NCI-H446 treated with DMSO at 0.1 percent for 48 hours (cell line): Measurements from ENCODE around the gene SEC16A.
"Not testable (repeated sequence)": the region's sequence is repeated elsewhere in the genome, so short reads cannot be mapped to it uniquely, and the experiment has no call there.

Experiments
- DNase-seq: peaks from one replicate; lab custom pipeline; 2025; lab: John Stamatoyannopoulos, UW

Gene SEC16A

GRCh38 chr9:136419092-136419420 lies 63.8 kb downstream of the SEC16A start:
- DNase-seq, result no peak

DNA sequence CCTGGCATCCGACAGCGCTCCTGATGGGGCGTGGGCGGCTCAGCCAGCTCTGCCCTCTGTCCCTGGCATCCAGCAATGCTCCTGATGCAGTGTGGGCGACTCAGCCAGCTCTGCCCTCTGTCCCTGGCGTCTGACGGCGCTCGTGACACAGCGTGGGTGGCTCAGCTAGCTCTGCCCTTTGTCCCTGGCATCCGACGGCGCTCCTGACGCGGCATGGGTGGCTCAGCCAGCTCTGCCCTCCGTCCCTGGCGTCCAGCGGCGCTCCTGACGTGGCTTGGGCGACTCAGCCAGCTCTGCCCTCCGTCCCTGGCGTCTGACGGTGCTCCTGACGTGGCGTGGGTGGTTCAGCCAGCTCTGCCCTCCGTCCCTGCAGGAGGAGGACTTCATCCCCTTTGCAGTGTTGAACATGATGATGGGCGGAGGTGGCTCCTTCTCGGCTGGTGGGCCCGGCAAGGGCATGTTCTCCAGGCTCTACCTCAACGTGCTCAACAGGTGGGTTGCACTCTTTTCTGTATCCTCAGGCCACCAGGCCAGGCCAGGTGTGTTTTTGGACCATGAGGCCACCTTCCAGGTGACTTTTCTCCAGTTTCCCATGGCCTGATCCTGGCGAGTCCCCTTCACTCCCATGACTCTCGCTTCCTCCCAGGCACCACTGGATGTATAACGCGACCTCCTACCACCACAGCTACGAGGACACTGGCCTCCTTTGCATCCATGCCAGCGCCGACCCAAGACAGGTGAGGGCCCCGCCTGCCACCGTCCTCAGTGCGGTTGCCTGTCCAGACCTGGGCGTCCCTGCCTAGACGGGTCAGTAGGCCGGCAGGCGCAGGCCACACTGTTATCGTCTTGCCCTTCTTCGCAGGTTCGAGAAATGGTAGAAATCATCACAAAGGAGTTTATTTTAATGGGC lies 64.4 kb downstream of the SEC16A start:
- DNase-seq, result no peak

DNA sequence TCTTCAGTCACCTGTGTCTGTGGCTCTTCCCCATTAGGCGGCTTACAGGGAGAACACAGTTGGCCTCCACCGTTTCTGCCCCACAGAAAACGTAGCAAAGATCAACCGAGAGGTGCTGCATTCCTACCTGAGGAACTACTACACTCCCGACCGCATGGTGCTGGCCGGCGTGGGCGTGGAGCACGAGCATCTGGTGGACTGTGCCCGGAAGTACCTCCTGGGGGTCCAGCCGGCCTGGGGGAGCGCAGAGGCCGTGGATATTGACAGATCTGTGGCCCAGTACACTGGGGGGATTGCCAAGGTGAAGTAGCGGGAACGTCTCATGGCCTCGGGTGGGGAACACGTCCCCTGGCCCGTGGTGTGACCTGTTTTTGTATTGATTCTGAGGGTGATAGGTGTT lies 65.9 kb downstream of the SEC16A start:
- DNase-seq, result no peak

DNA sequence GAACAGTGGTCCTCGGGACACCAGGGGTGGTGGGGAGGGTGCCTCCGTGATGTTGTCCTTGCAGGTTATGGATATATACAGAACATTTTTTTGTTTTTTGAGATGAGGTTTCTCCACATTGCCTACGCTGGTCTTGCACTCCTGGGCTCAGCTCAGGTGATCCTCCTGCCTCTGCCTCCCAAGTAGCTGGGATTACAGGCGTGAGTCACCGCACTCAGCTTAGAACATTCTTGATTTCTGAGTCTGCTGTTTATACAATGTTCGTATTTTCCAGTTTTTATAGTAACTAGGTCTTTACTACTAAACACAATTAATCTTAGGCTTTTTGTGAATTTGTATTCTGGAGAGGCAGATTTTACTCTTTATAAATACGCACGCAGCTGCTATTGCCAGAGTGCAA lies 66.4 kb downstream of the SEC16A start:
- DNase-seq, result no peak

DNA sequence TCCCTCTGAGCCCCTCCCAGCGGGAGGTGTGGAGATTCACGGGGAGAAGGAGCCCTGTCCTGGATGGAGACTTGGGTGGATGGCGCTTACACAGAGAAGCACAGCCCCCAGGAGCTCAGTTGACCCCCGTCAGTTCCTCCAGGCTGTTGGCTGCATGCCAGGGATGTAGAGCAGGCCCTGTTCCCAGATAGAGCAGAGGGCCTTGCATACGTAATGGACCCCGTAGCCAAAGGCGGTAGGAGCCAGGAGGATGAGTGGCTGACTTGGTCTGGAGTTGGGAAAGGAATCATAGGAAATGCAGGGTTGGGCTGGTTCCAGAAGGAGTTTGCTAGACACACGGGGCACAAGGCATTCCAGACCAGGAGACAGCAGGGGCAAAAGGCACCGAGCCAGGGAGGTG lies 69.9 kb downstream of the SEC16A start:
- peak; percentile 35 for DNase-seq

DNA sequence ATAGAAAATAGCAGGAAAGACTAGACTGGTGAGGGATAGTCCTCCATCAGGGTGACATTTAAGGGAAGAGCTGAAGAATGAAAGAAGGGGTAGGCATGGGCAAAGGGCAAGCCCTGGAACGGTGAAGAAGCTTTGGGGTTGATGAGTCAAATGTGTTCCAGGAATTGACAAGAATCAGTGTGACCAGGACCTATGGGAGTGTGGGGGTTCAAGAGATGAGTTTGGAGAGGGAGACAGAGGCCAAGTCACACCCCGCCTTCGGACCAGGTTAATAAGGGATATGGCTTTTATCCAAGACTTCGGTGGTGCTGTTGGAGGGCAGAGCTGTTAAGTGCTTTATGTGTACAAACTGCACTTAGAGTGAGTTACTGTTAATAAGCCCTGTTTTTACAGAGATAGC lies 71.5 kb downstream of the SEC16A start:
- DNase-seq, result no peak

DNA sequence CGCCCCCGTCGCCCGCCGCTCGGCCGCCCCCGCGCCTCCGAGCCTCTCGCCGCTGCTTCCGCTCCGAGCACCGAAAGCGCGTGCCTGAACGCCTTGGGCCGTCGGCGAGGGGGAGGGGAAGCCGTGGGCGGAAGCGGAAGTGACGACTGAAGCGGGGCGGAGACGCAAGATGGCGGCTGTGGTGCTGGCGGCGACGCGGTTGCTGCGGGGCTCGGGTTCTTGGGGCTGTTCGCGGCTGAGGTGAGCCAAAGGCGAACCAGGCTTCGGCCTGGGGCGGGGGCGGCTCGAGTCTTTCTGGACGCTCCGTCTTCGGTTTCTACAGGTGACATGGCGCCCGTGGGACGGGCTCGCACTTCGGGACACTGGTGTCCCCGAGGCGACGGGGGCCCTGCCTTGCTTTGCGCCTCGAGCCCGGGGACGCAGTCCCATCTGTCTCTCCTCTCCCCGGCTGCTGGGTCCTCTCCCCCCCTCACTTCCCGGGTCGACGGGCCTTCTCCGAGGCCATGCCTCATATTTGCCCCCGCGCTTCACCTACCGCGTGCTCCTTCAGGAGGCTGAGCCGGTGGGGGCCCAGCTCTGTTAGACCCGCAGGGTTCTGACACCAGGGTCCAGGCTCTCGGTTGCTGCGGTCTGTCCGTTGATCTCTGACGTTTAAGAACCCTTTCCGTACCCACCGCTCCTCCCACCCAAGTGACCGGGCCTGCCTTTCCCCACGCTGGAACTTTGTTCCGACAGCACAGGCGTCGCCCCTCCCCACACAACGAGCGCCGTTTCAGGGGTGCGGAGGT lies 72.1 kb downstream of the SEC16A start, which contains the start of the genes ENTR1 and PMPCA:
TSS of gene ENTR1 (minus strand) at position 115 of the 788 bp plus-strand sequence. CDS start 217 bp downstream, outside the sequence.
TSS of gene PMPCA (plus strand) at position 159 of the 788 bp plus-strand sequence. CDS start at position 170, 11 bp downstream.
- peak; percentile 35 for DNase-seq

DNA sequence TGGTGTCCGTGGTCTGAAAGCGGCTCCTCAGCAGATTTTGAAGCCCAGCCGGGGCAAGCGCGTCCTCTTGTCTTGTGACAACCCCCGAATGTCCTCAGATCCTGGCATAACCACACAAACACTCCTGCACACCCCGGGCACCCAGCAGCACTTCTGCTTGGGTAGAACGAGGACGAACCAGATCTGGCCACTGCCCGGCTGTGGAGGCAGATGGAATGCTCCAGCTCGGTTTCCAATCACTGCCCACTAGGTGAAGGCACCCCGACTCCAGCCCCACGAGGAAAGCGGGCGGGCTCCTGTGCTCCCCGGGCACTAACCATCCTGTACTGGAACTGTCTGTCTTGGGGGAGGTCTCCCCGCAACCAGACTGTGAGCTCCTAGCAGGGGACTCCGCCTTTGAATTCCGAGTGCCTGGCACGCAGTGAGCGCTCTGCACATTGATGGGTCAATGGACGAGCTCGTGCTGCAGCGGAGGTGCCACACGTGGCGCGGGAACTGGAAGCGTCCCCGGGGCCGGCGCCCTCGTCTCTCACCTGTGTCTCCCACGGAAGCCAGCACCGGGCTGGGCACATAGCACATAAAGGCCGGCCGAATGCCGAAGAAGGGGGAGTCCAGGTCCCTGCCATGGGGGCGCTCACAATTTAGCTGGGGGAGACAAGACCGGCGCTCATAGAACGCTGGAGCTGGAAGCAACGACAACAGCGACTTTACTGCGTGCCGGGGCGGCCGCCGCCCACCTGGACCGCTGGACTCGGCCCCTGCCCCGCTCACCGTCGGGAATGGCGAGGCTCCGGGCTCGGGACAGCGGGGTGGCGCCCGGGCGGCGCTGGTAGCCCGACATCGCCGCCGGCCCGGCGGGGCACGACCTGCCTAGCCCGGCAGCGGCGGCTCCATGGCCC lies 73.0 kb downstream of the SEC16A start:
- no peak for DNase-seq

DNA sequence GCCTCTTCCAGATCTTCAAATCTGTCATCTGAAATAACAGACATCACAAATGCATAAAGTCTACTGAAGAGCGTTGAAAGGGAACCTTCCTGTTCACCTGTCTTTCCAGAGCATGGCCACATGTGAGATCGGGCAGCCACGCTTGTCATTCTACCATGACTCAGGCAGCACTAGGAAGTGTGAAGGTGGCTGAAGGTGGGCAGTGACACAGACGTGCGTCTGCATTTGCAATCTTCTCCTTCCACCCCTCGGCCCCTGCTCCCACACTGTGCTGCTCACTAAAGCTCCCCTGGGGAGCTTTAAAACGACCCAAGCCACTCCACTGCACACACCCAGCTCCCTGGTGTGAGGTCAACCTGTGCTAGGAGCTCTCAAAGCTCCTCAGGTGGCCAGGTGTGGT lies 74.9 kb downstream of the SEC16A start:
- no peak for DNase-seq

- not testable (repeated sequence) for DNase-seq
These were observed 75.8 kb downstream of the SEC16A start for GRCh38 chr9:136407061-136407460.

- DNase-seq, result not testable (repeated sequence)
These were observed 76.9 kb downstream of the SEC16A start for GRCh38 chr9:136405904-136406303.

GRCh38 chr9:136405481-136405880 lies 77.4 kb downstream of the SEC16A start:
- DNase-seq, result no peak

- DNase-seq, result no peak
These were observed 78.1 kb downstream of the SEC16A start for GRCh38 chr9:136404801-136405136.

GRCh38 chr9:136403915-136404800 lies 78.7 kb downstream of the SEC16A start:
- no peak for DNase-seq

- DNase-seq, result no peak
These were observed 79.3 kb downstream of the SEC16A start for GRCh38 chr9:136403538-136403914.

DNA sequence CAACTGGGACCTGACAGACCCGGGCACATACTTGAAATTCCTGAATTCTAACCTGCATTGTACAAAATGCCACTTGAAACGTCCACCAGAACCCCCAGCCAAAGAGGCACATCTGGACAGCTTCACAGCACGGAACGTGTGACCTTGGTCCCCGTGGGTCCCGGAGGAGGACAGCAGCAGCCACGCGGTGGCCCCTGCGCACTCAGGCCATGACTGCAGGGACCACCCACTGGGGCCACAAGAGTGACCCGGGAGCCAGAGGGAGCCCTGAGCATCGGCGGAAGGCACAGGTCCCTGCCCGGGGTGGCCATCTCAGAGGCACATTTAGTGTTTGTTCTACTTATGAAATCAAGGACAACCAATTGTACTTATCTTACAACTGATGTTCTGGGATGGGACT lies 80.8 kb downstream of the SEC16A start:
- no peak for DNase-seq

DNA sequence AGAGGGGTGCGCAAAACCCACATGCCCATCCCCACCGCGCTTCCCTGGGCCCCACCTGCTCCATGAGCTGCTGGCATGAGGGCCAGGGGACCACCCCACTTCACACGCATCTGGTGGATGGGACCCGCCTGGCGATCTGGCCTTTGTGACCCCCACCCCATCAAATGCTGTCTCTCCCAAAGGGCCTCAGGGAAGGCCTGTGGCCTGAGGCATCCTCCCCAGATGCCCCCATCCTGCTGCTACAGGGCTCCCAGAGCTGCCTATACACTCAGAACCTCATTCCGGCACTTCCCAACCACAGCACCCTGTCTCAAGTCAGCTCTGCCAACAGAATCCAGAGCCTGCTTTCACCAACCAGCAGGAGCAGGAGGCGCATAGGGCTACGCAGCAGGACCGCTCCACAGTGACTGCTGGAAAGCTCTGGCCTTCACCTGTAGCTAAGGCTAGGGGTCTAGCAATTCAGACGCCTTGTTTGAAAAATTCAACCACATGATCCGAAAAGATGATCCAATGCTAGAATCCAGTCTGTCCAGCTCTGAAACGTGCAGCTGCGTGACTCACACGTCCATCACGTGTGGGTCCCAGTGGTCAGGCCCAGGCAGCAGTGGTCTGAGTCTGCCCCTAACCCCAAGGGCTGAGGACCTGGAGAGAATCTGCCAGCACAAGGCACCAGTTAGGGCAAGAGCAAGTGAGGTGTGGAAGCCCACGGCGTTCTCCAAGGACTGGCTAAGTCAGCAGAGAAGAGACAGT lies 81.5 kb downstream of the SEC16A start:
- no peak for DNase-seq

- DNase-seq, result peak; percentile 43
These were observed 82.6 kb downstream of the SEC16A start, which contains the start of gene SNAPC4 for GRCh38 chr9:136400038-136400834. Gene SNAPC4, minus strand, starts transcription at chr9:136400170. Its CDS starts 1,742 bp downstream, at chr9:136398428.
